HG03196 (cell line): ENCODE results near the gene SERPINB8.
"Not testable (repeated sequence)": the region's sequence is repeated elsewhere in the genome, so short reads cannot be mapped to it uniquely, and the experiment has no call there.

Experiments used
- ATAC-seq: cut with Tn5 transposase; IDR thresholded peaks from one replicate; pipeline ENCODE4 v1.9.1; 2021; ENCODE audit not compliant: unreplicated experiment

SERPINB8 gene

GRCh38 chr18:63969942-63970808 lies at the start of gene SERPINB8:
TSS of gene SERPINB8 (plus strand) at chr18:63970081. CDS start at chr18:63978309, 8,228 bp downstream.
- peak; percentile 89 for ATAC-seq

GRCh38 chr18:63922049-63922448 lies 47.8 kb upstream of the SERPINB8 start:
- ATAC-seq: no peak

GRCh38 chr18:63924551-63924950 lies 45.3 kb upstream of the SERPINB8 start:
- no peak for ATAC-seq

- ATAC-seq: no peak
These were observed 41.5 kb upstream of the SERPINB8 start for GRCh38 chr18:63928331-63928730.

- ATAC-seq: not testable (repeated sequence)
These were observed 40.5 kb upstream of the SERPINB8 start for GRCh38 chr18:63929369-63929768.

DNA sequence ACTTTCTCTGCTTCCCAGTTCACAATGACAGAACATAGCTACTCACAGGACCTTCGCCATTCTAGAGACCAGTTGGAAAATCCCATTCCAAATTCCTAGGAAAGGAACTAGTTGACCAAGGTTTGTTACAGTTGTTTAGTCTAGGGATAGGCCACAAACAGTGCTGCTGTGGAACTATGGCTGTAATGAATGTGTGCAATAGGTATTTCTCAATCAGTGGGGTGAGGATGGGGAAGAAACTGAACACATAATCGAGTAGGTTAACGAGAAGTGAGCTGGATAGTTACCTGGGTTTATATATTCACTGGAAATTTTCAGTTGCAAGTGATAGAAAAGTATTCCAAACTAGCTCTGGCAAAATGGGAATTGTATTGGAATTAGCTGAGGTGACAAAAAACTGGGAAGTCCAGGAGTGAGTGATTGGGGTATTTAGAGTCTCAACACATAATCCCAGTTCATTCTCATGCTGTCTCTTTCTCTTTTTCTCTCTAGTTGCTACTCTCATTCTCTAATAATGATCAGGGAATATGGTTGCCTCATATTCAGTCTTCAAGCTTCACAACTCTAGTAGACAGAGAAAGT lies 39.0 kb upstream of the SERPINB8 start:
- ATAC-seq: no peak

GRCh38 chr18:63936156-63936931 lies 33.5 kb upstream of the SERPINB8 start:
- peak; percentile 98 for ATAC-seq

DNA sequence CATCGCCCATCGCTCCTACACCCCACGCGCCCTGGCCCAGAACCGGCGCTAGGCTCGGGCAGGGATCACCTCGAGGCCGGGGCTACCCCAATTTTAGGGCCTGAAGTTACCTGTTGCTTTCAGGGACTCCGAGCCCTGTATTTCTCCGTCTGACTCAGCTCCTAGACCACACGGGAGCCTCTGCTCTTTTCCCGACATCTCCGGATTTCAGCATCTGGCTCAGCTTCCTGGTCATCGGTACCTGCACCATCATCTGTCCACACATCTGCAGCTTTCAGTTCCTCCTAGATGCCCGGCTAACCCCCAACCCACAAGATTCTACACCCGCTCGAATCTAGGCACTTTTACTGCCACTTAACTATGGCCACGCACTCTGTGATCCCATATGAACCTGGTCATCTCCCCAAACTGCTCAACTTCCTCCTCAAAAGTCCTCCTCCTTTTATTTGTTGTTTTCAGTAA lies 32.9 kb upstream of the SERPINB8 start:
- ATAC-seq: peak; percentile 18

GRCh38 chr18:63940008-63940407 lies 29.9 kb upstream of the SERPINB8 start:
- ATAC-seq: no peak

GRCh38 chr18:63940543-63941050 lies 29.3 kb upstream of the SERPINB8 start:
- ATAC-seq: not testable (repeated sequence)

DNA sequence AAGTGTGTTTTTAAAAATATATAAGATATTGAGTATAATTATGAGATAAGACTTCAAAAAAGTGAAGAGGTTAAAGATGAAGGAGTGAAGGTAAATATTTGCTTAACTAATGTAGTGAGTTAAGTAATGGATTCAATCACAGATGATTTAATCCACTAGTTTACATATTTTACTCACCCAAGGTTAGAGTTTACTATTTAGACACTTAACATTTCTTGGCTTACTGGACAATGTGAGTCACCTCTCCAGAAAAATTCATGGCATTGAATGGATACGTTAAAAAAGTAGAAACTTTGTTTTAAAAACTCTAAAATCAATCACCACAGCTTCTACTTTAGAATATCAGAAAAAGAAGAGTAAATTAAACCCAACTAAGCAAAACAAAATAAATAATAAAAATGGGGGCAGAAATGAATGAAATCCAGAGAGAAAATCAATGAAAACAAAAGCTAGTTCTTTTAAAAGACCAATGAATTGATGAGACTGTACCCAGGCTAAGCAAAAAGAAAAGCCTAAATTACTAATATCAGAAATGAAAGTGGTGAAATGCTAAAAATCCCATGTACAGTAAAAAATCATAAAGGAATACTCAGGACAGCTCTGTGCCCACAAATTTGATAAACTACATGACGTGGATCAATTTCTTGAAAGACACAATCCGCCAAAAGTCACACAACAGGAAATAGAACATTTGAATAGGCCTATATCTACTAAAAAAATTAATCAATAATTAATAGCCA lies 22.7 kb upstream of the SERPINB8 start:
- no peak for ATAC-seq

- peak; percentile 90 for ATAC-seq
These were observed 20.7 kb upstream of the SERPINB8 start, which contains the start of gene HMSD for GRCh38 chr18:63949068-63949737. TSS of gene HMSD (plus strand) at chr18:63949301. CDS start at chr18:63953456, 4,155 bp downstream.

- peak; percentile 65 for ATAC-seq
These were observed 18.6 kb upstream of the SERPINB8 start for GRCh38 chr18:63951302-63951705.

DNA sequence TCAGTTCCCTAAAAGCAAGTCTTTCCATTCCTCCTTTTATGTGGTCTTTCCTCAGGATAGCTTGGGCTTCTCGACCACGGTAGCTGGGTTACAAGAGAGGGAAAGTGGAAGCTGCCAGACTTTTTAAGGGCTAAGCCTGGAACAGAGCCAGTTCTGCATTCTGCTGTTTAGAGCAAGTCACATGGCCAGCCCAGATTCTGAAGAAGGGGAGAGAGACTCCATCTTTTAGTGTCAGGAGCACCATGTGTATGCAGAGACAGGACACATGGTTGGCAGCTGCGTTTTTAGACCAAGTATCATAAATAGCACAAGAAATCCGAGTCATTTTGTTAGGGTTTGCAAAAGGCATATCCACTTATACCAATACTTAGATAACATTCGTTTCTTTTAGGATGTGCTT lies 16.1 kb upstream of the SERPINB8 start:
- no peak for ATAC-seq

DNA sequence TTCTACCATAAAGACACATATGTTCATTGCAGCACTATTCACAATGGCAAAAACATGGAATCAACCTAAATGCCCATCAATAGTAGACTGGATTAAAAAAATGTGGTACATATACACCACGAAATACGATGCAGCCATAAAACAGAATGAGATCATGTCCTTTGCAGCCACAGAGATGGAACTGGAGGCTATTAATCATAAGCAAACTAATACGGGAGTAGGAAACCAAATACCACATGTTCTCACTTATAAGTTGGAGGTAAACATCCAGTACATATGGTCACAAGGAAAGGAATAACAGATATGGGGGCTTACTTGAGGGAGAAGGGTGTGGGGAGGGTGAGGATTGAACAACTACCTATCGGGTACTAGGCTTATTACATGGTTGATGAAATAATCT lies 13.1 kb upstream of the SERPINB8 start:
- ATAC-seq: no peak

DNA sequence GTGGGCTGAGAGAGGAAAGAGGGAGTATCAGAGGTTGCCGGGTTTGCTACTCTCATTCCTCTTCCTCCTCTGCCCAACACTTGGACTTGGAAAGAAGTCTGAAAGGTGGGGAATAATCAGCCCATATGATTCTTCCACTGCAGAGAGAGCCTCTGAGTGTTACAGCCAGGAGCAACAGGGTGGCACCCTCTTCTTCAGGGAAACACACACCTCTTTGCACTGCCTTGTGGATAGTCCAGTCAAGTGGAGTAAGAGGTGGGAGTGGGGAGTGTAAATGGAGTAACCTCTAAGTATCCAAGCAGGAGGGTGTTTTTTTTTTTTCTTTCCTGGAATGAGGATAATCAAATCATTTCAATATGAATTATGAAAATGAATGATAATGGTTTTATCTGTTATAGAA lies 9.0 kb upstream of the SERPINB8 start:
- ATAC-seq: no peak

GRCh38 chr18:63961435-63961980 lies 8.4 kb upstream of the SERPINB8 start:
- no peak for ATAC-seq

- ATAC-seq: no peak
These were observed 7.7 kb upstream of the SERPINB8 start for GRCh38 chr18:63962137-63962536.

DNA sequence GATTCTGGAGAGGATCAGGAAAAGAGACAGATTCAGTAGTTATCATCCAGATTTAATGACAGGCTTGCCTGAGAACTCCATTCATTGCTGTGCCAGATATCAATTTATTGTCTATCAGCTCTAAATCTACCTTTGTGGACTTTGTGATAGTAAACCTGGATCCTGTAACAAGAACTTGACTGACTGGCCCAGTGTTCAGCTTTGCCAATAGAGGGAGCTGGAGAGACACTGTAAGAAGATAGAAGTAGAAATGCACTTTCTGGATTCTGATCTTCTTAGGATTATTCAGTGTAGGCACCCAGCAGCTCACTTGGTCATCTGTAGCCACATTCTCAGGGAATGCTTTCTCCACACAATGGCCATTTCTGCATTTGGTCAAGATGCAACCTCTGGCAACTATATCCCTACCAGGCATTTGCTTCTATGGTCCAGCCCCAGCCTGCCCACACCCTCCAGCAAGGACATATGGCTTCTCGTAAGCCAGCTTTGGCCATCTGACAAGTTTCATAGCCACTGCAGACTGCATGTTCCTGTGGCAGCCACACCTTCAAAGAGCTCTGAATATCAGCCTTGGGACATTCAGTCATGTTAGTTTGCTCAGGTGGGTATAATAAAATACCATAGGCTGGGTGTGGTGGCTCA lies 6.1 kb upstream of the SERPINB8 start:
- no peak for ATAC-seq
